NCI-H524 treated with DMSO at 0.1 percent for 48 hours (cell line): ENCODE measurements around the gene ANKZF1.

Experiments
- DNase-seq: peaks from one replicate; lab custom pipeline; 2025; lab: John Stamatoyannopoulos, UW

ANKZF1 gene

DNA sequence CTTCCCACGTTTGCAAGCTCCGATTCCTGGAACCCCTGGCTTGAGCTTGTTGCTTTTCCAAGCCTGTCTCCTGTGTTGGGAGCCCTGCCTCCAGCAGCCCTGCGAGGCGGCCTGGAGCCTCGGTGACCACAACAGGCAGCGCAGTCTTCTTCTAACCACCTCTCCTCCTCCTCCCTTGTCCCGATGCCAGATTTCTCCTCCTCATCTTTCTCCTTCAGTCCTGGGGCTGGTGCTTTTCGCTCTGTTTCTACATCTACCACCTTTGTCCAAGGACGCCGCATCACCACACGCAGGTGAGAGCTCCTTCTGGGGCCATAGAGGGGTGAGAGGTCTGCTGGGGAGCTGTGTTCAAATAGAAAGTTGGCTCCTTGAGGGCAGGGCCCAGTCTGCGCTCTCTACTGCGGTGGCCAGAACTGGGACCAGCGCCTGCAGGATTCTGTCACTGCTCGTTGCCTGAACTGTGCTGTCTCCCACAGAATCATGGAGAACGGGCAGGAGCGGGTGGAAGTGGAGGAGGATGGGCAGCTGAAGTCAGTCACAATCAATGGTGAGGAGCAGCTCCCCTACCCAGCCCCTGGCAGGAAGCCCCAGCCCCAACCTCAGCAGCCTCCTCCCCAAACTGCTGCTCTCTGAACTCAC is 53.5 kb downstream of the ANKZF1 start:
- no peak for DNase-seq

GRCh38 chr2:219284501-219285372 is 55.1 kb downstream of the ANKZF1 start:
- no peak for DNase-seq

- no peak for DNase-seq
These were observed 55.7 kb downstream of the ANKZF1 start for GRCh38 chr2:219285373-219285735.

GRCh38 chr2:219285894-219286425 is 56.4 kb downstream of the ANKZF1 start:
- DNase-seq, result no peak
